Fibroblast of villous mesenchyme (primary cell): ENCODE results near the gene DLGAP1. TPM values are rescaled to one million over a fixed set of nuclear protein-coding genes. Genes with fewer than 3 reads are reported as not detected.

ENCODE experiments used
- DNase-seq: peaks from one replicate; pipeline ENCODE4 v3.0.0-alpha.2; 2010; ENCODE audit warnings: low read depth
- H3K4me3 ChIP-seq: 2 replicates; pipeline ENCODE4 v1.5.1; 2011; ENCODE audit warnings: low read depth, mild to moderate bottlenecking, low read length
- total RNA-seq: library from RNA; depleted of rRNA; stranded (reverse); fragments of >200 nt; gene quantifications from 2 replicates; pipeline ENCODE4 v1.2.3, GENCODE V29; 2012
- TF ChIP-seq, protein P1 (sequence below): IDR thresholded peaks from 2 replicates; pipeline ENCODE4 v1.5.1; 2012; ENCODE audit warnings: low read depth, mild to moderate bottlenecking, low read length; ENCODE audit not compliant: insufficient read depth

Gene DLGAP1
- total RNA-seq, 1 donor = 0.86 TPM

DNA sequence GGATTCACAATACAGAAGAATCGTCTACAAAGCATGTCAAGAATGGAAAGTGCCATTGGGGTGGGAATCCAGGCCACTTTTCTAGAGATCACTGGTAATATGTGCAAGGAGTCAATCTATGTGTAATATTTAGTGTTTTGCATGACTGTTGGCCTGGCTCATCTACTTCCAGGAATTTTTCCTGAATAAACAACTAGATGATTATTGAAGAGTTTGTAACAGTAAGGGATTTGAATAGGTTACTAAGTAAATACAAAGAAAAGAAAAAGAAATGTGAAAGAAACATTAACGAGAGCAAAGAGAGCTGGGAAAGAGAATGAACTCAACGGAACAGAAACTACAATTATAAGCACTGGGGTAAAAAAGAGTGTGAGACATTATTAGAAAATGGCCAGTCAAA lies 599.1 kb downstream of the DLGAP1 start:
- no peak for DNase-seq
- no peak overlapping the region for H3K4me3 ChIP-seq
- TF ChIP-seq, protein P1, sequence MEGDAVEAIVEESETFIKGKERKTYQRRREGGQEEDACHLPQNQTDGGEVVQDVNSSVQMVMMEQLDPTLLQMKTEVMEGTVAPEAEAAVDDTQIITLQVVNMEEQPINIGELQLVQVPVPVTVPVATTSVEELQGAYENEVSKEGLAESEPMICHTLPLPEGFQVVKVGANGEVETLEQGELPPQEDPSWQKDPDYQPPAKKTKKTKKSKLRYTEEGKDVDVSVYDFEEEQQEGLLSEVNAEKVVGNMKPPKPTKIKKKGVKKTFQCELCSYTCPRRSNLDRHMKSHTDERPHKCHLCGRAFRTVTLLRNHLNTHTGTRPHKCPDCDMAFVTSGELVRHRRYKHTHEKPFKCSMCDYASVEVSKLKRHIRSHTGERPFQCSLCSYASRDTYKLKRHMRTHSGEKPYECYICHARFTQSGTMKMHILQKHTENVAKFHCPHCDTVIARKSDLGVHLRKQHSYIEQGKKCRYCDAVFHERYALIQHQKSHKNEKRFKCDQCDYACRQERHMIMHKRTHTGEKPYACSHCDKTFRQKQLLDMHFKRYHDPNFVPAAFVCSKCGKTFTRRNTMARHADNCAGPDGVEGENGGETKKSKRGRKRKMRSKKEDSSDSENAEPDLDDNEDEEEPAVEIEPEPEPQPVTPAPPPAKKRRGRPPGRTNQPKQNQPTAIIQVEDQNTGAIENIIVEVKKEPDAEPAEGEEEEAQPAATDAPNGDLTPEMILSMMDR = no peak

DNA sequence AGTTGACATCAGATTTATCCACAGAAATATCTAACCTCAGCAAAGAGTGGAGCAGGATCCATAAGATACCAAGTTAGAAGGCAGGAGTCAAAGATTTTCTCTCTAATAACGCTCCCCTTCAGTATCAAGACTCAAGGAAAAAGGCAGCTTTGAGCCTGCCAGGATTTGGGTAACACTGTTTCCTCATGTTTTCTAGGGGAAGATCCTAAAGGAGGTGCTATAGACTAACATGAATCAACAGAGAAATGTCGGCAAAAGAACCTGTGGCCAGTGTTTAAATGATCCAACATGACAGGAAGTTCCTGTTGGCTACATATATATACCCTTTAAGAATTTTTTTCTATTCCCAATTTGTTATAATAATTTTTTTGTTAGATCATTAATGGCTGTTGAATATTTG lies 602.8 kb downstream of the DLGAP1 start:
- no peak for DNase-seq
- TF ChIP-seq, protein P1 = no peak
- no peak overlapping the region for H3K4me3 ChIP-seq

DNA sequence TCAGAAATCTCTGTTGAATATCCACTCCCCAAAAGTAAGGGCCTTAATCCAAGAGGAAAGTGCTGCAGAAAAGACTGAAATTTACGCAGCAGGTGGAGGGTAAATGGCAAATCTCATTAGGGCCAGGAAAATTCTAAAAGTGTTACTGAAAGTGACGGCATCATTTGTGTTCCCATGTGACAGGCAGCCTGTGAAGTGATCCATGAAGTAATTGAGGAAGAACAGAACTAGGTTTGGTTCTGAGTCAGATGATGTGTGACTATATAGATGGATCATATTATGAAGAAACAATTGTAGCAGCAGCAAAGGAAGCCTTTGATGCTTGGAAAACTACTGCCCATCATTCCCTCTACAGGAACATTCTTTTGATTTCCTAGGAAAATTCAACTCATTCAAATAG lies 603.9 kb downstream of the DLGAP1 start:
- no peak for DNase-seq
- TF ChIP-seq, protein P1 = no peak
- no peak overlapping the region for H3K4me3 ChIP-seq

DNA sequence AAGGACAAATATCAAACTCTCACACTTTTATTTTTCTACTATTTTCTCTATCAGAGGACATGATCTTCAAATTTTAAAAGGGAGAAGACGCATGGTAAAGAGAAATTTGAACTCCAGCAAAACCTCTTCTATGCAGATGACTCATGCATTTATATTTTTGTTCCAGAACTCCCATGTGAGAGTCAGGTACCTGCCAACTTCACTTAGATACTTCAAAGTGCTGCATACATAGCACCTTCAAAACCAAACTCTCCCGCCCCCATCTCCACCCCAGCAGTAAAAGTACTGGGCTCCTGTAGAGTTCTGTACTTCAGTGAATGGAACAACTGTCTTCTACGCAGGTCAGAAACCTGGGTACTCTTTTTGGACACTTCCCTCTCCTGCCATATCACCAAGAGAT lies 606.8 kb downstream of the DLGAP1 start:
- TF ChIP-seq, protein P1 = no peak
- DNase-seq = no peak
- H3K4me3 ChIP-seq = no peak overlapping the region

DNA sequence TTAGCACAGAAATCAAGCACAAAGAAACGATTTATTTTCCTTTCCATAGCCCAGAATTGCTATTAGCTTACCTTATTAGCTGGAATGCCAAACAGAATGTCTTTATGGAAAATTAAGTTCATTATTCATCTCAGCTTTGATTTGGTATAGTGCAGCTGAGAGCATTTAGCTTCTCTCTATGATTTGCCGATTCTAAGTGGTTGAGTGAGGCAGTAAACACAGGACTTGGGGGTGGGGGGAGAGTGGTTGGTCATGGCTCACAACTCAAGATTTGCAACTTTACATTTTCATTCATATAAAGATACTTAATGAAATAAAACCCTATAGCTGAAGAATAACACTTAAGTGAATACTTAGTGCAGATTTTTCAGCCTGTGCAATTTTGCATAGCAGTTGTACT lies 609.9 kb downstream of the DLGAP1 start:
- no peak for DNase-seq
- no peak overlapping the region for H3K4me3 ChIP-seq
- TF ChIP-seq, protein P1 = no peak

DNA sequence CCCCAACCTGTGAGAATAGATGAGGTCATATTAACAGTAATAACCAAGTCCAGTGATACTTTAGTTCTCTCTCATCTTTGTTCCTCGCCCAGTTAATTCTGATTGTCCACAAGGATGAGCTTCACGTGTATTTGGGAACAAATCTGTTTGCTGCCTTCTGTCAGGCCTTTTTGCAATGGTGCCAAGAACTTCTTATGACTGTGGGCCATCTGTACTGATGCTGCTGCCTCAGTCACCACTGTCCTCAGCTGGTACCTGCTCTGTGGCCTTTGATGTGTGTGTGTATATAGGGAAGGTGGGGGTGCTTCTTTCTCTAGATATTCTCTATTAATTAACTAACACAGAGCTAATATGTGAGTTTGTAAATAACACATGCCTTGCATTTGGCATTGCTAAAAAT lies 612.3 kb downstream of the DLGAP1 start:
- H3K4me3 ChIP-seq = no peak overlapping the region
- TF ChIP-seq, protein P1 = no peak
- DNase-seq = no peak

DNA sequence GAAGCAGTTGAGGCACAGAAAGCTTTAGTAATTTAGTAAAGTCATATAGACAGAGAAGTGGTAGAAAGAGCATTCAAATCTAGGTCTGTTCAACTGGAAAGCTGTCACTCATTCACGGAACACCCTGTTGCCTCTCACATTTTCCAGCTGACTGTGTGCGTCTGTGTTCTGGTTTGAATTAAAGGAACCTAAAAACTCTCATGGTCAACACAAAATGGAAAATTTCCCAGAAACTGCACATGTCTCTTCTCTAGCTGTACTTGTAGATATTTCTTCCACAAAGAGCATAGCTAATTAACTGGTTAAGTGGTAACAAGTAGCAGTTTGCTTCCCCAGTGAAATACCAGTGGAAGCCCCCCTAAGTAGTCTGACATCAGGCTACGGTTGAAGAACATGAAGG lies 614.3 kb downstream of the DLGAP1 start:
- no peak overlapping the region for H3K4me3 ChIP-seq
- TF ChIP-seq, protein P1 = no peak
- no peak for DNase-seq
